Calu3 (cell line): ENCODE measurements around the gene RPL37A. TPM values are rescaled to one million over a fixed set of nuclear protein-coding genes. Genes with fewer than 3 reads are reported as not detected.

Experiments used
- BruUV-seq: library from RNA; stranded (reverse); fragments of 400-500 nt; replicated peaks from 2 replicates; lab custom pipeline; 2021; lab: Mats Ljungman, UMichigan
- CTCF ChIA-PET: fragments of 300-600 bp; sonication (Branson Sonifier 250); formaldehyde crosslinking; loops from one replicate; lab custom pipeline; 2022; ENCODE audit warnings: antibody characterized with exemption; lab: Charles Lee
- DNase-seq: peaks from one replicate; pipeline ENCODE4 v3.0.0; 2022
- H3K27ac Mint-ChIP-seq: one replicate; pipeline ENCODE4 v1.8.0; 2022; ENCODE audit warnings: mixed read lengths; ENCODE audit not compliant: unreplicated experiment
- H3K27me3 Mint-ChIP-seq: one replicate; pipeline ENCODE4 v1.8.0; 2022; ENCODE audit warnings: mixed read lengths; ENCODE audit not compliant: unreplicated experiment
- H3K36me3 Mint-ChIP-seq: one replicate; pipeline ENCODE4 v1.8.0; 2022; ENCODE audit warnings: mild to moderate bottlenecking, moderate library complexity, mixed read lengths; ENCODE audit not compliant: insufficient read depth, unreplicated experiment
- H3K4me1 Mint-ChIP-seq: one replicate; pipeline ENCODE4 v1.8.0; 2022; ENCODE audit warnings: mild to moderate bottlenecking, low read depth, mixed read lengths; ENCODE audit not compliant: unreplicated experiment
- H3K4me3 Mint-ChIP-seq: one replicate; pipeline ENCODE4 v1.8.0; 2022; ENCODE audit warnings: mild to moderate bottlenecking, low read depth, moderate library complexity, mixed read lengths; ENCODE audit not compliant: unreplicated experiment
- H3K9me3 Mint-ChIP-seq: one replicate; pipeline ENCODE4 v1.8.0; 2022; ENCODE audit warnings: low read depth, mixed read lengths; ENCODE audit not compliant: unreplicated experiment
- CTCF ChIP-seq: fragments of 200-600 bp; IDR thresholded peaks from one replicate; pipeline ENCODE4 v1.8.0; 2022; ENCODE audit warnings: antibody characterized with exemption; ENCODE audit not compliant: unreplicated experiment
- intact Hi-C: fragments of 100-400 bp; cut with micrococcal nuclease; formaldehyde crosslinking; loops from one replicate; pipeline ENCODE4 v1.10.0; 2022; ENCODE audit not compliant: unreplicated experiment
- total RNA-seq: library from RNA; stranded (reverse); gene quantifications from 2 replicates; pipeline ENCODE4 v1.2.3, GENCODE V29; 2022

Gene RPL37A
- total RNA-seq, 1 experiment from 2014 or later: 1,889 TPM

DNA sequence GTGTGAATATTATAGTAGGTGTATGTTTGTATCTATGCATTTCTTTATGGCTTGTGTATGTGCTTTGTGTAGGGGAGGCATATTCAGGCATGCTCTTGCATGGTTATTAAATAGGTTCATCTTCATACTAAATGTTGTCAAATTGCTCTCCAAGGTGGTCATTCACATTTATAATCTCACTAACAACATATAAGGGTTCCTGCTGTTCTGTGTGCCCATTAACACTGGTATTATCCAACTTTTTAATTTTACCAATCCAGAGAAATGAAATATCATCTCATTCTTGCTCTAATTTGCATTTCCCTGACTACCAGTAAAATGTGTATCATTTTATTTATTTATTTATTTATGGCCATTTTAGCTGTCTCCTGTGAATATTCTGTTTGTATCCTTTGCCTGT lies 29.0 kb upstream of the RPL37A start:
- DNase-seq: no peak
- intact Hi-C loops: loop anchor here (10.0 kb wide), 1 partner anchor 255 kb away; no protein-coding TSS in a partner anchor
- CTCF ChIA-PET: interaction anchor here (0.6 to 0.7 kb wide), 2 partner anchors 226 to 1773 kb away, joined by 3 to 6 read pairs; partner anchors contain the start of gene IGFBP5
- Mint-ChIP-seq H3K4me3 (no peak overlapping the region), H3K9me3 (no peaks in the 10 kb centered on the region), H3K27me3 (no peaks in the 10 kb centered on the region), H3K36me3 (no peaks in the 10 kb centered on the region), H3K27ac (no peak overlapping the region), H3K4me1 (no peaks in the 10 kb centered on the region)
- BruUV-seq: no TSS peak
- no peak for TF ChIP-seq CTCF

- no peak for DNase-seq
- Mint-ChIP-seq H3K9me3 (no peaks in the 10 kb centered on the region), H3K27ac (no peak overlapping the region), H3K4me1 (peaks cover 9% of the 10 kb centered on the region), H3K4me3 (no peak overlapping the region), H3K27me3 (no peaks in the 10 kb centered on the region), H3K36me3 (no peaks in the 10 kb centered on the region)
- CTCF ChIA-PET: no interaction called here
- TF ChIP-seq CTCF: no peak
- intact Hi-C loops: loop anchor here (10.0 kb wide), 1 partner anchor 258 kb away; no protein-coding TSS in a partner anchor
- no TSS peak for BruUV-seq
These were observed 25.5 kb upstream of the RPL37A start for GRCh38 chr2:216473187-216473586.

GRCh38 chr2:216474925-216475670 lies 23.5 kb upstream of the RPL37A start:
- BruUV-seq: no TSS peak
- Mint-ChIP-seq H3K36me3 (peaks cover 5% of the 10 kb centered on the region), H3K27ac (no peak overlapping the region), H3K9me3 (no peaks in the 10 kb centered on the region), H3K4me1 (peaks cover 15% of the 10 kb centered on the region), H3K27me3 (no peaks in the 10 kb centered on the region), H3K4me3 (no peak overlapping the region)
- DNase-seq: no peak
- no peak for TF ChIP-seq CTCF
- CTCF ChIA-PET: no interaction called here
- intact Hi-C loops: loop anchor here (10.0 kb wide), 1 partner anchor 260 kb away; no protein-coding TSS in a partner anchor

DNA sequence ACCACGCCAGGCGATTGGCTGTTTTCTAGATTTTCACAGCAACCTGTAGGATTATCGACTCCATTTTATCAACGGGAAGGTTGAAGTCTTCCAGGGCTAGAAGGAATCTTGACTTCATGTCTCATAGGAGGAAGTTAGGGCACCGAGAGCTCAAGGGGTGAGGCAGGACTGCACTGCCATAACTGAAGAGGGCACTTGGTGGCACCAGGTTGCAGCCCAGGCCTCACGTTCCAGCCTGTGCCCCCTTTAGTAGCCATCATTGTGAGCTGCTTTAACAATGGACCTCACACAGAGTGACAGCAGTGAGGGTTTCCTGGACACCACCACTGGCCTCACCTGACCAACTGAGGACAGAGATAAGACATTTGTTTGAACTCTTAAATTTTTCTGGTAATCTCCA lies 22.9 kb upstream of the RPL37A start:
- H3K36me3 Mint-ChIP-seq: peaks cover 8% of the 10 kb centered on the region
- H3K4me1 Mint-ChIP-seq: peaks cover 15% of the 10 kb centered on the region
- intact Hi-C loops: loop anchor here (10.0 kb wide), 1 partner anchor 261 kb away; no protein-coding TSS in a partner anchor
- DNase-seq: no peak
- no peak for TF ChIP-seq CTCF
- no TSS peak for BruUV-seq
- CTCF ChIA-PET: no interaction called here
- H3K27ac Mint-ChIP-seq: no peak overlapping the region
- no peaks in the 10 kb centered on the region for H3K27me3 Mint-ChIP-seq
- H3K9me3 Mint-ChIP-seq: no peaks in the 10 kb centered on the region
- no peak overlapping the region for H3K4me3 Mint-ChIP-seq
